Heart right ventricle (tissue), 16 donors: ENCODE measurements around the gene EREG. TPM values are rescaled to one million over a fixed set of nuclear protein-coding genes. Genes with fewer than 3 reads are reported as not detected.
A peak's percentile ranks its signal among the peaks of the same experiment; 100 is the strongest.

Experiments used
- ATAC-seq, 8 donors: fragments of 200-7000 bp; cut with Tn5 transposase; one replicate each; pipeline ENCODE4 v1.9.1; 2020; ENCODE audit warnings: mild to moderate bottlenecking in 8 of 8, moderate library complexity in 8 of 8, moderate number of reproducible peaks in 1 of 8
- DNase-seq, 2 donors: peaks; one replicate each; pipeline ENCODE4 v3.0.0-alpha.2; 2020
- H3K27ac ChIP-seq, 10 donors: fragments of 200-600 bp; sonication (generic) in 2 of 10; one replicate each; pipeline versions ENCODE4 v1.5.0 to v1.8.0; 2020 to 2022; ENCODE audit warnings: mild to moderate bottlenecking in 3 of 10
- H3K27me3 ChIP-seq, 7 donors: fragments of 200-600 bp; one replicate each; pipeline ENCODE4 v1.8.0; 2021 to 2022; ENCODE audit warnings: mild to moderate bottlenecking in 2 of 7
- H3K36me3 ChIP-seq, 9 donors: fragments of 200-600 bp; sonication (generic) in 1 of 9; one replicate each; pipeline versions ENCODE4 v1.5.0 to v1.8.0; 2020 to 2022; ENCODE audit warnings: mild to moderate bottlenecking in 2 of 9
- H3K4me1 ChIP-seq, 9 donors: fragments of 200-600 bp; sonication (generic) in 1 of 9; one replicate each; pipeline versions ENCODE4 v1.5.0 to v1.8.0; 2020 to 2022; ENCODE audit warnings: mild to moderate bottlenecking in 4 of 9
- H3K4me3 ChIP-seq, 10 donors: fragments of 200-600 bp; sonication (generic) in 2 of 10; one replicate each; pipeline versions ENCODE4 v1.5.0 to v1.8.0; 2020 to 2022; ENCODE audit warnings: mild to moderate bottlenecking in 7 of 10, moderate library complexity in 2 of 10
- H3K9me3 ChIP-seq, 11 donors: fragments of 200-600 bp in 10 of 11; sonication (generic) in 2 of 11; one replicate each; pipeline versions ENCODE4 v1.5.0 to v1.8.0; 2013 to 2022; ENCODE audit warnings: mild to moderate bottlenecking in 2 of 11, control low read depth in 1 of 11, moderate library complexity in 1 of 11
- CTCF ChIP-seq, 9 donors: fragments of 200-600 bp; sonication (generic) in 2 of 9; IDR thresholded peaks; one replicate each; pipeline versions ENCODE4 v1.5.0 to v1.8.0; 2021 to 2022; ENCODE audit warnings: antibody characterized with exemption in 9 of 9, mild to moderate bottlenecking in 5 of 9, moderate library complexity in 1 of 9
- WGBS, 2 donors: extraction: QIAGEN DNeasy Blood & Tissue Kit; methylation state at CpG; one replicate each; pipeline ENCODE4 v1.1.7; 2013; ENCODE audit warnings: inconsistent platforms in 1 of 2; 5-methylcytosine and 5-hydroxymethylcytosine counted together
- intact Hi-C, 10 donors: fragments of 100-400 bp; cut with DNase I; formaldehyde crosslinking; loops; one replicate each; pipeline versions ENCODE4 v1.11.1 to v1.14.2; 2022
- polyA plus RNA-seq, 2 donors: library from polyadenylated mRNA; stranded (reverse); fragments of 200-250 nt; gene quantifications; one replicate each; pipeline ENCODE4 v1.2.3, GENCODE V29; 2013
- total RNA-seq, 10 donors: library from RNA; stranded (reverse); fragmentation: NEBNext Ultra II Directional in 3 of 10; extraction: Animal tissue kit (Norgen Biotek cat#: 25700) in 3 of 10; gene quantifications; one replicate each; pipeline versions ENCODE4 v1.2.1 to v1.2.4, GENCODE V29; 2021 to 2023
- donor health status: Arrhythmogenic right ventricular cardiomyopathy.
- donor health status: ischemic (EF 13 %, LVEDD 7.1; RV severe dilation, severe dysfunction).
- donor health status: healthy with polysubstance abuse.
- donor health status: DM: no; HTN: yes; CAD: no.
- donor health status: DM: no; HTN: no; CAD: no.
- donor health status: ischemic (EF 25% LVEDD 6.9; RV normal size, moderate dysfunction).
- donor health status: ischemic (EF 25% LVEDD 5.7; RV mildly dilated, moderate dysfunction).
- donor health status: healthy.
- donor health status: DM: yes; HTN: yes; CAD: no.
- donor health status: Ischemic cardiomyopathy.
- donor health status: ischemic (EF 35%, LVEDD 5.7; RV mildly dilated, moderate dysfunction).
- donor health status: nonischemic (EF 11% LVEDD 7.7; RV severe dilation, severe dysfunction).
- donor health status: DM: yes; HTN: yes; CAD: no.
- donor health status: PGD.
- donor health status: ischemic (EF 29% LVEDD 5.4; RV normal size, mild dysfunction).
- donor health status: nonischemic (EF 23%, LVEDD 6.1; RV moderate dilation, normal function).

The EREG gene
- total and polyA plus RNA-seq, 12 donors: 0.06 to 4.0 (median 0.20) TPM; not detected in 2

- Histone ChIP-seq H3K27me3 (peaks cover 0 to 12% (median 4%) of the 10 kb centered on the region in 7 donors), H3K4me3 (no peak overlapping the region), H3K36me3 (no peaks in the 10 kb centered on the region), H3K4me1 (no peaks in the 10 kb centered on the region), H3K9me3 (no peaks in the 10 kb centered on the region), H3K27ac (no peak overlapping the region)
- 58 to 75% methylated on average over 2 of the region's 2 CpGs for WGBS, 2 donors
- ATAC-seq: no peak
- TF ChIP-seq CTCF (IDR thresholded peaks at IDR 0.05): no peak
- intact Hi-C loops: loop anchor here in 2 of 10 donors (10.0 kb wide), 2 partner anchors 93 to 357 kb away; no protein-coding TSS in a partner anchor
- DNase-seq: no peak
Measured at GRCh38 chr4:74318276-74318675, 46.7 kb upstream of the EREG start.

DNA sequence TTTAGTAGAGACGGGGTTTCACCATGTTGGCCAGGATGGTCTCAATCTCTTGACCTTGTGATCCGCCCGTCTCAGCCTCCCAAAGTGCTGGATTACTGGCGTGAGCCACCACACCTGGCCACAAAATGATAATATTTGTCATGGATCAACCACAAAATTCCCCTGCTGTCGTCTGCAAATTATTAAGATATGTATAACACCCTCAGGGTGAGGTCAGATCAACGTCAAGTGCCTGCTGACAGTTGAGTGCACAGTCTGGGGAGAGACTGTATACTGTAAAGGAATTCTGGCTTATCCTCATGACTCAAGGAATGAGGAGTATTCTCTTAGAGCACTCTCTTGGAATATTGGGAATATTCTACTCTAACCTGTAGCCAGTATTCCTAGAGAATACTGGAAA lies 45.5 kb upstream of the EREG start:
- no peak overlapping the region for H3K27ac ChIP-seq

DNA sequence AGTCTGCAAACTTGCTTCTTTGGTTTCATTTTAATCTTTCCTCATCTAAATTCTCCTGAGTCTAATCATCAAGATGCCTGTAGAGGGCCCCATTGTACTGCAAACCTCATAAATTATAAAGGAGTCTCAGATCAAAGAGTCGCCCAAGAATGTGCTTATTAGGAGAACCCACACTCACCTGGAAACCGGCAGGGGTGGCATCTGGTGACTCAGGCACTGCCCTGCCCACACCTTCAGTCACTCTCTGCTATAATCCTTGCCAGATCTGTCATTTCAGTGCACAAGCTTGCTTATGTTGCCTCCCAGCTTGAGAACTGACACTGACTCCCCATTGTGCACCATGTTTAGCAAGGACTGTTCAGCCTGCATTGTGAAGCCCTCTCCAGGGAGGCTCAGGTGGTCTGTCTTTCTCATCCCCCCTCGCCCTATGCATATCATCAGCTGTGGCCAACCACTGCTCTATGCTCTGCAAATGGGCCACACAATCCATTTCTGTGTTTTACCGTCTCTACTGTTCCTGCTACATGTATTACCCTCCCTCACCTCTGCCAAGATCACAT lies 44.3 kb upstream of the EREG start:
- ATAC-seq (peak in 3 of 8 donors; percentile 29 to 61 (median 49)), DNase-seq (no peak)
- 40 to 41% methylated on average over 4 of the region's 4 CpGs for WGBS, 2 donors
- Histone ChIP-seq H3K4me1 (no peaks in the 10 kb centered on the region), H3K4me3 (no peak overlapping the region), H3K36me3 (no peaks in the 10 kb centered on the region), H3K27me3 (peaks cover 0 to 29% (median 7%) of the 10 kb centered on the region in 7 donors), H3K9me3 (no peaks in the 10 kb centered on the region), H3K27ac (no peak overlapping the region)
- TF ChIP-seq CTCF (IDR thresholded peaks at IDR 0.05): peak in 8 of 9 donors; percentile 12 to 57 (median 46)
- intact Hi-C loops: loop anchor here in 6 of 10 donors (2.0 to 10.0 kb wide), 4 partner anchors 352 to 364 kb away; no protein-coding TSS in a partner anchor

More for the DNA sequence above, 45.5 kb upstream of the EREG start:
- 79 to 84% methylated on average over 6 of the region's 6 CpGs for WGBS, 2 donors
- TF ChIP-seq CTCF (IDR thresholded peaks at IDR 0.05): no peak
- peaks cover 0 to 22% (median 7%) of the 10 kb centered on the region in 7 donors for H3K27me3 ChIP-seq
- intact Hi-C loops: loop anchor here in 2 of 10 donors (10.0 kb wide), 2 partner anchors 95 to 355 kb away; no protein-coding TSS in a partner anchor
- no peaks in the 10 kb centered on the region for H3K4me1 ChIP-seq
- no peak for DNase-seq
- no peak for ATAC-seq
- no peak overlapping the region for H3K4me3 ChIP-seq
- no peaks in the 10 kb centered on the region for H3K36me3 ChIP-seq
- H3K9me3 ChIP-seq: no peaks in the 10 kb centered on the region

- no peaks in the 10 kb centered on the region for H3K36me3 ChIP-seq
- H3K27ac ChIP-seq: no peak overlapping the region
- H3K4me1 ChIP-seq: no peaks in the 10 kb centered on the region
- DNase-seq (no peak), ATAC-seq (no peak)
- 89 to 92% methylated on average over 3 of the region's 3 CpGs for WGBS, 2 donors
- TF ChIP-seq CTCF (IDR thresholded peaks at IDR 0.05): no peak
- no peak overlapping the region for H3K4me3 ChIP-seq
- H3K9me3 ChIP-seq: no peaks in the 10 kb centered on the region
- intact Hi-C loops: loop anchor here in 5 of 10 donors (5.0 to 10.0 kb wide), 3 partner anchors 350 to 362 kb away; no protein-coding TSS in a partner anchor
- H3K27me3 ChIP-seq: peaks cover 0 to 32% (median 7%) of the 10 kb centered on the region in 7 donors
Measured at GRCh38 chr4:74322301-74322700, 42.6 kb upstream of the EREG start.
